ENCODE results near the gene HDGFL2. TPM values are rescaled to one million over a fixed set of nuclear protein-coding genes. Genes with fewer than 3 reads are reported as not detected.

HDGFL2 gene
- total and polyA plus RNA-seq, 4 donors: 36.5 to 47.0 (median 38.8) TPM

- Histone ChIP-seq H3K4me3 (peak overlapping the region; percentile 21), H3K27ac (ENCODE audit: low read depth in 1 of 2, low read length in 1 of 2) (peak overlapping the region; percentile 74 to 91), H3K36me3 (ENCODE audit: control insufficient read depth in 4 of 4, insufficient read depth in 4 of 4, low read length in 4 of 4) (peaks cover 0 to 6% (median 4%) of the 10 kb centered on the region in 4 donors), H3K9me3 (ENCODE audit: control insufficient read depth in 4 of 4, insufficient read depth in 3 of 4, low read length in 3 of 4) (no peaks in the 10 kb centered on the region), H3K27me3 (ENCODE audit: control insufficient read depth in 3 of 3, insufficient read depth in 3 of 3, low read length in 2 of 3) (no peaks in the 10 kb centered on the region), H3K4me1 (ENCODE audit: control insufficient read depth in 5 of 5, insufficient read depth in 5 of 5, low read length in 5 of 5) (peaks cover 0 to 17% (median 8%) of the 10 kb centered on the region in 5 donors), H3K9ac (ENCODE audit: insufficient read depth in 1 of 2, low read length in 2 of 2) (peak overlapping the region; percentile 32 to 91)
- peak; percentile 94 for ATAC-seq (ENCODE audit: insufficient read depth, low FRiP score)
- WGBS, 2 donors: 0 to 1% methylated on average over 33 of the region's 33 CpGs
- no peak for TF ChIP-seq CTCF (IDR thresholded peaks at IDR 0.05; ENCODE audit: control extremely low read depth, extremely low read depth)
- peak; percentile 99 to 100 (median 100) for DNase-seq
Observed at GRCh38 chr19:4471403-4472173, 509 bp upstream of the HDGFL2 start.

- peak overlapping the region; percentile 84 for H3K4me3 ChIP-seq
- no peak for DNase-seq
- H3K27ac ChIP-seq (ENCODE audit: low read depth in 1 of 2, low read length in 1 of 2): no peak overlapping the region
- no peaks in the 10 kb centered on the region for H3K27me3 ChIP-seq (ENCODE audit: control insufficient read depth in 3 of 3, insufficient read depth in 3 of 3, low read length in 2 of 3)
- H3K9me3 ChIP-seq (ENCODE audit: control insufficient read depth in 4 of 4, insufficient read depth in 3 of 4, low read length in 3 of 4): no peaks in the 10 kb centered on the region
- ATAC-seq (ENCODE audit: insufficient read depth, low FRiP score): no peak
- peaks cover 0 to 10% (median 6%) of the 10 kb centered on the region in 4 donors for H3K36me3 ChIP-seq (ENCODE audit: control insufficient read depth in 4 of 4, insufficient read depth in 4 of 4, low read length in 4 of 4)
- WGBS, 2 donors: 22 to 31% methylated on average over 25 of the region's 25 CpGs
- H3K4me1 ChIP-seq (ENCODE audit: control insufficient read depth in 5 of 5, insufficient read depth in 5 of 5, low read length in 5 of 5): peaks cover 0 to 17% (median 8%) of the 10 kb centered on the region in 5 donors
- H3K9ac ChIP-seq (ENCODE audit: insufficient read depth in 1 of 2, low read length in 2 of 2): peak overlapping the region in 1 of 2 donors; percentile 25
- no peak for TF ChIP-seq CTCF (IDR thresholded peaks at IDR 0.05; ENCODE audit: control extremely low read depth, extremely low read depth)
Observed at GRCh38 chr19:4473011-4473762, 1.1 kb downstream of the HDGFL2 start.

GRCh38 chr19:4473763-4474513 lies 1.8 kb downstream of the HDGFL2 start:
- Histone ChIP-seq H3K27me3 (ENCODE audit: control insufficient read depth in 3 of 3, insufficient read depth in 3 of 3, low read length in 2 of 3) (no peaks in the 10 kb centered on the region), H3K9ac (ENCODE audit: insufficient read depth in 1 of 2, low read length in 2 of 2) (no peak overlapping the region), H3K9me3 (ENCODE audit: control insufficient read depth in 4 of 4, insufficient read depth in 3 of 4, low read length in 3 of 4) (no peaks in the 10 kb centered on the region), H3K36me3 (ENCODE audit: control insufficient read depth in 4 of 4, insufficient read depth in 4 of 4, low read length in 4 of 4) (peaks cover 0 to 14% (median 7%) of the 10 kb centered on the region in 4 donors), H3K4me1 (ENCODE audit: control insufficient read depth in 5 of 5, insufficient read depth in 5 of 5, low read length in 5 of 5) (peaks cover 0 to 17% (median 8%) of the 10 kb centered on the region in 5 donors), H3K27ac (ENCODE audit: low read depth in 1 of 2, low read length in 1 of 2) (no peak overlapping the region), H3K4me3 (no peak overlapping the region)
- ATAC-seq (ENCODE audit: insufficient read depth, low FRiP score) (no peak), DNase-seq (no peak)
- WGBS, 2 donors: 29 to 38% methylated on average over 23 of the region's 23 CpGs
- TF ChIP-seq CTCF (IDR thresholded peaks at IDR 0.05; ENCODE audit: control extremely low read depth, extremely low read depth): no peak

All from lung (tissue), 12 donors.